ENCODE data around the gene MSRB3. TPM values are rescaled to one million over a fixed set of nuclear protein-coding genes. Genes with fewer than 3 reads are reported as not detected.

The MSRB3 gene
- total RNA-seq, 1 donor, result 72.4 TPM

DNA sequence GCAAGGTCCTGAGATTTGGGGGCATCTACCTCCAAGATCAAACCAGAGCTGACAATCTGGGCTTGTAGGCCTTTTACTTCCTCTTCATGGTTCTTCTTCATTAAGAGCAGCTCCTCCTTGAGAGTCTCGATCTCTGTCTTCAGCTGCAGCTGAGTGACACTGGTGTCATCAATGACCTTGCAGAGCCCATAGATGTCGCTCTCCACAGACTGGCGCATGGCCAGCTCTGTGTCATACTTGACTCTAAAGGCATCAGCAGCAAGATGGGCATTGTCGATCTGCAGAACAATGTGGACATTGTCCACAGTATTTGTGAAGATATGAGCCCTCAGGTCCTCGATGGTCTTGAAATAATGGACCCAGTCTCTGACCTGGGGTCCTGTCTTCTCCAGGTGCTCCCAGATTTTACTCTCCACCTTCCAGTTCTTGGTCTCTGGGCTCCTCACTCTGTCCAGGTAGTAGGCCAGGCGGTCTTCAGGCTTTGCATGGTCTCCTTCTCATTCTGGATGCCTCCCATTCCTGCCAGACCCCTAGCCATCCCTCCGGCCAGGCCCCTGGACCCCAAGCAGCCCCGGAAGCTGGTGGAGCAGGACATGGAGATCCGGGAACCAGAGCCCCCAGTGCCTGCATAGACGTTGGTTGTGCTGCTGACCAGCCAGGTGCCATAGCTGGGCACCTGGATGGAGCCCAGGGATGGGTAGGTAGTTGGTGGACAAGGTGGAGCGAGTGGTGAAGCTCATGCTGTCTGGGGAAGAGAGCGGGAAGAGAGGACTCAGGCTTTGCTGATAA lies 141.0 kb downstream of the MSRB3 start:
- no peak overlapping the region for H3K27ac ChIP-seq (ENCODE audit: low read depth, low read length)
- H4K20me1 ChIP-seq (ENCODE audit: insufficient read depth, low read length), result no peaks in the 10 kb centered on the region
- H3K9me3 ChIP-seq (ENCODE audit: low read depth, low read length), result peaks cover 10% of the 10 kb centered on the region
- TF ChIP-seq CTCF (IDR thresholded peaks at IDR 0.05; ENCODE audit: extremely low read depth, low read depth, low read length), result no peak
- H3K4me2 ChIP-seq (ENCODE audit: insufficient read depth, low read length), result no peak overlapping the region
- no peaks in the 10 kb centered on the region for H3K27me3 ChIP-seq (ENCODE audit: insufficient read depth, low read length)
- peaks cover under 1% of the 10 kb centered on the region for H3K4me1 ChIP-seq (ENCODE audit: insufficient read depth, low read length)
- H3K36me3 ChIP-seq (ENCODE audit: insufficient read depth, low read length), result peaks cover 19% of the 10 kb centered on the region
- no peak overlapping the region for H3K4me3 ChIP-seq (ENCODE audit: insufficient read depth, low read length)
- peaks cover 15% of the 10 kb centered on the region for H3K79me2 ChIP-seq (ENCODE audit: insufficient read depth, low read length)
- no peak for DNase-seq (ENCODE audit: insufficient read length, low spot score, missing footprints)
- H2AFZ ChIP-seq (ENCODE audit: low read length), result no peak overlapping the region

DNA sequence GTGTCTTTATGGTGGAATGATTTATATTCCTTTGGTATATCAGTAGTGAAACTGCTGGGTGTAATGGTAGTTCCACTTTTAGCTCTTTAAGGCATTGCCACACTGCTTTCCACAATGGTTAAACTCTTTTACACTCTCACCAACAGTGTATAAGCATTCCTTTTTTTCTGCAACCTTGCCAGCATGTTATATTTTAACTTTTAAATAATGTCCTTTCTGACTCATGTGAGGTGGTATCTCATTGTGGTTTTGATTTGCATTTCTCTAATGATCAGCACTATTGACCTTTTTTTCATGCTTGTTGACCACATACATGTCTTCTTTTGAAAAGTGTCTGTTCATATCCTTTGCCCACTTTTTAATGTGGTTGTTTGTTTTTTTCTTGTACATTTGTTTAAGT lies 142.5 kb downstream of the MSRB3 start:
- Histone ChIP-seq H3K4me2 (ENCODE audit: insufficient read depth, low read length) (no peak overlapping the region), H4K20me1 (ENCODE audit: insufficient read depth, low read length) (no peaks in the 10 kb centered on the region), H3K36me3 (ENCODE audit: insufficient read depth, low read length) (peaks cover 19% of the 10 kb centered on the region), H3K9me3 (ENCODE audit: low read depth, low read length) (peaks cover 10% of the 10 kb centered on the region), H3K4me1 (ENCODE audit: insufficient read depth, low read length) (no peaks in the 10 kb centered on the region), H2AFZ (ENCODE audit: low read length) (no peak overlapping the region), H3K27ac (ENCODE audit: low read depth, low read length) (no peak overlapping the region), H3K27me3 (ENCODE audit: insufficient read depth, low read length) (no peaks in the 10 kb centered on the region), H3K4me3 (ENCODE audit: insufficient read depth, low read length) (no peak overlapping the region), H3K79me2 (ENCODE audit: insufficient read depth, low read length) (peaks cover 15% of the 10 kb centered on the region)
- no peak for DNase-seq (ENCODE audit: insufficient read length, low spot score, missing footprints)
- no peak for TF ChIP-seq CTCF (IDR thresholded peaks at IDR 0.05; ENCODE audit: extremely low read depth, low read depth, low read length)

GRCh38 chr12:65427646-65428045 lies 149.2 kb downstream of the MSRB3 start:
- Histone ChIP-seq H4K20me1 (ENCODE audit: insufficient read depth, low read length) (no peaks in the 10 kb centered on the region), H3K9me3 (ENCODE audit: low read depth, low read length) (no peaks in the 10 kb centered on the region), H3K4me2 (ENCODE audit: insufficient read depth, low read length) (no peak overlapping the region), H3K27me3 (ENCODE audit: insufficient read depth, low read length) (no peaks in the 10 kb centered on the region), H3K4me3 (ENCODE audit: insufficient read depth, low read length) (no peak overlapping the region), H3K27ac (ENCODE audit: low read depth, low read length) (no peak overlapping the region), H3K79me2 (ENCODE audit: insufficient read depth, low read length) (peaks cover 27% of the 10 kb centered on the region), H2AFZ (ENCODE audit: low read length) (no peak overlapping the region), H3K36me3 (ENCODE audit: insufficient read depth, low read length) (no peaks in the 10 kb centered on the region), H3K4me1 (ENCODE audit: insufficient read depth, low read length) (peaks cover 35% of the 10 kb centered on the region)
- no peak for TF ChIP-seq CTCF (IDR thresholded peaks at IDR 0.05; ENCODE audit: extremely low read depth, low read depth, low read length)
- no peak for DNase-seq (ENCODE audit: insufficient read length, low spot score, missing footprints)

DNA sequence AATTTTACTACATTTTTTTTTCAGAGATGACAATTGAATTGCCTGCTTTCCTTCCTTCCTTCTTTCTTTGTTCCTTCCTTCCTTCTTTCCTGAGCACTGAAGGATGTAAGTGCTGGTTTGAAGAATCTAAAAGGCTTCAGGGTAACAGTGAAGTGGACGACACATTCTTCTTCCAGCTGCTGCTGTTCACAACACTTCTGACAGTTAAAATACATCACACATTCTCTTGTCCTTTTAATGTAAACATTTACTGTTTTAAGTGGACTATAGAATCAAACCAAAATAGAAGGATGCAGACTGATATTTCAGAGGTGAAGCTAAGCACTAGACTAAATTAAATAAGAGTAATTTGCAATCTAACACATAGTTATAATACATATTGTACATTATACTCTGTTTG lies 151.5 kb downstream of the MSRB3 start:
- Histone ChIP-seq H4K20me1 (ENCODE audit: insufficient read depth, low read length) (no peaks in the 10 kb centered on the region), H3K4me3 (ENCODE audit: insufficient read depth, low read length) (no peak overlapping the region), H3K9me3 (ENCODE audit: low read depth, low read length) (no peaks in the 10 kb centered on the region), H3K27ac (ENCODE audit: low read depth, low read length) (peak overlapping the region; percentile 71), H3K36me3 (ENCODE audit: insufficient read depth, low read length) (no peaks in the 10 kb centered on the region), H3K4me2 (ENCODE audit: insufficient read depth, low read length) (no peak overlapping the region), H2AFZ (ENCODE audit: low read length) (no peak overlapping the region), H3K79me2 (ENCODE audit: insufficient read depth, low read length) (peaks cover 24% of the 10 kb centered on the region), H3K4me1 (ENCODE audit: insufficient read depth, low read length) (peaks cover 36% of the 10 kb centered on the region), H3K27me3 (ENCODE audit: insufficient read depth, low read length) (no peaks in the 10 kb centered on the region)
- TF ChIP-seq CTCF (IDR thresholded peaks at IDR 0.05; ENCODE audit: extremely low read depth, low read depth, low read length), result no peak
- no peak for DNase-seq (ENCODE audit: insufficient read length, low spot score, missing footprints)
